ENCODE measurements around the gene CD300H. TPM values are rescaled to one million over a fixed set of nuclear protein-coding genes. Genes with fewer than 3 reads are reported as not detected.
"Not testable (repeated sequence)": the region's sequence is repeated elsewhere in the genome, so short reads cannot be mapped to it uniquely, and the experiment has no call there.

CD300H gene
- total and polyA plus RNA-seq, 7 donors = not detected

DNA sequence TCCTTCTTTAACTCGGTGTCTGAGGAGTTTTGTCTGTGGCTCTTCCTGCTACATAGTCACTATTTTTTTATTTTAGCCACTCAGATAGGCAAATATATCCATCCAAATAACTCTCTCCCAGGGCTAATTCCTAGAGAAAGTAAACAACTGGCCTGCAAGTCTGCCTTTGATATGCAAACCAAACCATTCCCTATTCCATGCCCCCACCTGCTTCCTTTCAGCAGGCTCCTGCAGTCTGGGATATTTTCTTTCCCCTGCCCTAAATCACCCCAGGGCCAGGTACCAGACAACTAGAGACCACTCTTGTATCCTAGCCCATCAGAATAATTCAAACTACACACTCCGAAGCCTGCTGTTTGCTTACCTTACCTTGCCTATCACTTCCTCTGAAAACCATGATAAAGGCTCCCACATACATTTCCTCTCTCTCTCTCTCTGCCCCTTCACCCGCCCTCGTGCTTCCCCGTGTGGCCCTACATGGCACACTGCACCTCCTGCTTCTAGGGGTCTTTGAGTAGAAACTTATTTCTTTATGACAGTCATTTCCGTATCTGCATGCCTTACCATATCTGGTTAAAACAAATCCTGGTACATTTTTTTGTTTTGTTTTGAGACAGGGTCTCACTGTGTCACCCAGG is 8.3 kb downstream of the CD300H start:
- Histone ChIP-seq H3K4me3 (no peak overlapping the region), H3K4me1 (no peaks in the 10 kb centered on the region), H3K9me3 (no peaks in the 10 kb centered on the region), H3K27ac (no peak overlapping the region), H3K36me3 (ENCODE audit: insufficient read depth in 1 of 2, low read depth in 1 of 2) (no peaks in the 10 kb centered on the region), H3K27me3 (ENCODE audit: insufficient read depth in 3 of 3, low read length in 2 of 3) (peaks cover 0 to 11% (median 0%) of the 10 kb centered on the region in 3 donors)
- ATAC-seq (no peak), DNase-seq (no peak)
- intact Hi-C loops (cut with DNase I) = no loop called here
- 68 to 86% (median 80%) methylated on average over 6 of the region's 6 CpGs for WGBS, 3 donors
- TF ChIP-seq, protein P1, sequence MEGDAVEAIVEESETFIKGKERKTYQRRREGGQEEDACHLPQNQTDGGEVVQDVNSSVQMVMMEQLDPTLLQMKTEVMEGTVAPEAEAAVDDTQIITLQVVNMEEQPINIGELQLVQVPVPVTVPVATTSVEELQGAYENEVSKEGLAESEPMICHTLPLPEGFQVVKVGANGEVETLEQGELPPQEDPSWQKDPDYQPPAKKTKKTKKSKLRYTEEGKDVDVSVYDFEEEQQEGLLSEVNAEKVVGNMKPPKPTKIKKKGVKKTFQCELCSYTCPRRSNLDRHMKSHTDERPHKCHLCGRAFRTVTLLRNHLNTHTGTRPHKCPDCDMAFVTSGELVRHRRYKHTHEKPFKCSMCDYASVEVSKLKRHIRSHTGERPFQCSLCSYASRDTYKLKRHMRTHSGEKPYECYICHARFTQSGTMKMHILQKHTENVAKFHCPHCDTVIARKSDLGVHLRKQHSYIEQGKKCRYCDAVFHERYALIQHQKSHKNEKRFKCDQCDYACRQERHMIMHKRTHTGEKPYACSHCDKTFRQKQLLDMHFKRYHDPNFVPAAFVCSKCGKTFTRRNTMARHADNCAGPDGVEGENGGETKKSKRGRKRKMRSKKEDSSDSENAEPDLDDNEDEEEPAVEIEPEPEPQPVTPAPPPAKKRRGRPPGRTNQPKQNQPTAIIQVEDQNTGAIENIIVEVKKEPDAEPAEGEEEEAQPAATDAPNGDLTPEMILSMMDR (IDR thresholded peaks at IDR 0.05) = no peak

- ATAC-seq; H3K9me3 ChIP-seq; H3K4me3 ChIP-seq; DNase-seq; H3K4me1 ChIP-seq; H3K27ac ChIP-seq; intact Hi-C loops (cut with DNase I); H3K36me3 ChIP-seq (ENCODE audit: insufficient read depth in 1 of 2, low read depth in 1 of 2): not testable (repeated sequence)
- WGBS, 3 donors = 73 to 86% (median 79%) methylated on average over 4 of the region's 4 CpGs
- peaks cover 0 to 11% (median 0%) of the 10 kb centered on the region in 3 donors for H3K27me3 ChIP-seq (ENCODE audit: insufficient read depth in 3 of 3, low read length in 2 of 3)
Observed at GRCh38 chr17:74558402-74558801, 8.9 kb downstream of the CD300H start.

GRCh38 chr17:74555427-74555940 is 11.8 kb downstream of the CD300H start:
- ATAC-seq (no peak), DNase-seq (no peak)
- Histone ChIP-seq H3K27me3 (ENCODE audit: insufficient read depth in 3 of 3, low read length in 2 of 3) (no peaks in the 10 kb centered on the region), H3K9me3 (no peaks in the 10 kb centered on the region), H3K27ac (no peak overlapping the region), H3K4me3 (no peak overlapping the region), H3K36me3 (ENCODE audit: insufficient read depth in 1 of 2, low read depth in 1 of 2) (no peaks in the 10 kb centered on the region), H3K4me1 (no peaks in the 10 kb centered on the region)
- TF ChIP-seq, protein P1 (IDR thresholded peaks at IDR 0.05) = no peak
- intact Hi-C loops (cut with DNase I) = no loop called here
- 71 to 76% (median 75%) methylated on average over 7 of the region's 7 CpGs for WGBS, 3 donors

DNA sequence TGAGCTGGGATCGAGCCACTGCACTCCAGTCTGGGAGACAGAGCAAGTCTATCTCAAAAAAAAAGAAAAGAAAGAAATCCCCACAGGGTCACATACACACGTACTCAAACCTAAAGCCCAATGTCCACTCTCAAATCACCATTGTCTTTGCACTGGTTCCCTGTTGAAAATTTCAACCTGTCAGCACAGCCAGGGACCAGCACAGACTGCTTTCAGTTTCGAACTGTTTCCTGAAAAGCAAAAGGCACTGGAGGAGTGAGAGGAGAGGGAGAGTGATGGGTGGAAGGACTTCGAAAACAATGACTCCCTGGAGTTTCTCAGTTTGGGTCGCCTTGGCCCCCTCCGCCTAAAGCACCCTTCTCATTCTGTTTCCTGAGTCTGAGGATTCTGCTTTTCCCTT is 12.4 kb downstream of the CD300H start:
- Histone ChIP-seq H3K4me3 (no peak overlapping the region), H3K27ac (no peak overlapping the region), H3K27me3 (ENCODE audit: insufficient read depth in 3 of 3, low read length in 2 of 3) (no peaks in the 10 kb centered on the region), H3K4me1 (no peaks in the 10 kb centered on the region), H3K36me3 (ENCODE audit: insufficient read depth in 1 of 2, low read depth in 1 of 2) (no peaks in the 10 kb centered on the region), H3K9me3 (no peaks in the 10 kb centered on the region)
- no peak for DNase-seq
- TF ChIP-seq, protein P1 (IDR thresholded peaks at IDR 0.05) = no peak
- WGBS, 3 donors = 67 to 69% (median 68%) methylated on average over 6 of the region's 6 CpGs
- ATAC-seq = no peak
- intact Hi-C loops (cut with DNase I) = no loop called here

DNA sequence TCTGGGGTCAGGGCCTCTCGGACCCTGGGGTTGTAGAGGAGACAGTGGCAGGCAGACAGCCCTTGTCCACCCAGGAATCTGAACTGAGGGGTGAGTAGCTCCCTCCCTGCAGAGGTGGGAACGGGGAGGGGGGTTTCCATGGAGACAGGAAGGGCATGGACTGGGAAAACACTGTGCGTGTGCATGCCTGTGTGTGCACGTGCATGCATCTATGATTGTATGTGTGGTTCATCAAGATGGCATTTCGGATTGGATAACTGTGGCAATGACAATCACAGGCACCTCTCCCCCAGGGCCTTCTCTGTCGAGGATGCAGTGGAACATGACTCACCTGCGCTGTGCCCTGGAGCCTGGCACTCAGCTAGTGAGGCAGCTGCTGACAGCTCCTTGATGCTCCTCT is 15.3 kb downstream of the CD300H start:
- no peaks in the 10 kb centered on the region for H3K9me3 ChIP-seq
- intact Hi-C loops (cut with DNase I) = no loop called here
- H3K4me1 ChIP-seq = no peaks in the 10 kb centered on the region
- TF ChIP-seq, protein P1 (IDR thresholded peaks at IDR 0.05) = no peak
- H3K27me3 ChIP-seq (ENCODE audit: insufficient read depth in 3 of 3, low read length in 2 of 3) = no peaks in the 10 kb centered on the region
- no peak overlapping the region for H3K27ac ChIP-seq
- ATAC-seq = no peak
- no peak overlapping the region for H3K4me3 ChIP-seq
- WGBS, 3 donors = 50 to 59% (median 55%) methylated on average over 7 of the region's 7 CpGs
- no peaks in the 10 kb centered on the region for H3K36me3 ChIP-seq (ENCODE audit: insufficient read depth in 1 of 2, low read depth in 1 of 2)
- DNase-seq = no peak

Measured in psoas muscle (tissue), 8 donors.